ENCODE results near the gene DDOST.

DNA sequence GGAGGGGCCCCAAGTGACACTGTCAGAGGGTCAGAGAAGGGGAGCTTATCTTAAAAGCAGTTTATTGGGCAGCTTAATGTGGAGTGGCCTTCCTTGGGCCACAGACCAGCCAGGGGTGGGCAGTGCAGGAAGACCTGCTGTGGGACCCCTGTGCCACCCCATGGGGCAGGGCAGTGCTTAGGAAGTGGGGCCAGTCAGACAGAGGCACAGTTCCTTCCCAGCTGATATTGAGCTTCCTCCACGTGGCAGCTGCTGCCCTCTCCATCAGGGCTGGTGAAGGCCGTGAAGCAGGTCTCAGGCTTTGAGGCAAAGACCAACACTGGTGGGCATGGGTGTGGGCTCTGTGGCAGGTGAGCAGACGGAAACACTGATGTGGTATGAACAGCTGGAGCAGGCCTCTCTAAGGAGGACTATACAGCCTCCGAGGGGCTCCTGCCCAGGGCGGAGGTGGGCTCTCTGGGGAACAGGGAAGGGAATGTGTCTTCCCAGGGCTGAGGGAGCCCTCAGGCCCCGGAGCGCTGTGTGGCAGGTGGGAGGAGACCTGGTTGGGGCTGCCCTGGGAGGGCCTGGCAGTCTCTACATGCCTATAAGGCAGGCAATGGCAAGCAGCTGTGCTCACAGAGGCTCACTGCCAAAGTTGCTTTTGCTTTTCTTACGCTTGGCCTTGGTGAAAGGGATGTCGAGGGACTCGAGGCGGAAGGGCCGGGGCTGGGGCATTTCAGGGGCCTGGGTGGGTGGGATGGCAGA is 3.0 kb upstream of the DDOST start:
- TF ChIP-seq CTCF (IDR thresholded peaks at IDR 0.05) (no peak), POLR2A (IDR thresholded peaks at IDR 0.05) (no peak)
